RWPE2 (cell line): ENCODE data around the gene KIAA0930.

Source experiments
- ATAC-seq: fragments of 200-7000 bp; cut with Tn5 transposase; 3 replicates; pipeline ENCODE4 v1.9.1; 2021; ENCODE audit warnings: low read depth
- DNase-seq: peaks from one replicate; pipeline ENCODE4 v3.0.0-alpha.2; 2020; ENCODE audit warnings: low spot score
- H3K27ac ChIP-seq: fragments of 450-650 bp; 2 replicates; pipeline ENCODE4 v1.5.1; 2017; ENCODE audit warnings: mild to moderate bottlenecking; ENCODE audit not compliant: poor library complexity, severe bottlenecking
- H3K27me3 ChIP-seq: fragments of 250-450 bp; sonication (Bioruptor Pico); 2 replicates; pipeline ENCODE4 v1.5.1; 2021; ENCODE audit warnings: mild to moderate bottlenecking, moderate library complexity; ENCODE audit not compliant: insufficient read depth, poor library complexity, severe bottlenecking
- H3K36me3 ChIP-seq: fragments of 250-450 bp; sonication (Bioruptor Pico); 2 replicates; pipeline ENCODE4 v1.5.1; 2020; ENCODE audit warnings: low read depth, mild to moderate bottlenecking, moderate library complexity
- H3K4me1 ChIP-seq: fragments of 250-450 bp; sonication (Bioruptor Pico); 2 replicates; pipeline ENCODE4 v1.5.1; 2021; ENCODE audit warnings: mild to moderate bottlenecking, moderate library complexity; ENCODE audit not compliant: insufficient read depth, poor library complexity, severe bottlenecking
- H3K4me3 ChIP-seq: fragments of 250-450 bp; sonication (Bioruptor Pico); 2 replicates; pipeline ENCODE4 v1.5.1; 2021; ENCODE audit warnings: mild to moderate bottlenecking, moderate library complexity; ENCODE audit not compliant: severe bottlenecking
- H3K9me3 ChIP-seq: fragments of 250-450 bp; sonication (Bioruptor Pico); 2 replicates; pipeline ENCODE4 v1.5.1; 2021; ENCODE audit warnings: mild to moderate bottlenecking, moderate library complexity; ENCODE audit not compliant: severe bottlenecking
- TF ChIP-seq, protein P1 (sequence below): fragments of 450-650 bp; IDR thresholded peaks from one replicate; pipeline ENCODE4 v1.5.1; 2017; ENCODE audit warnings: mild to moderate bottlenecking, moderate library complexity; ENCODE audit not compliant: poor library complexity, severe bottlenecking

The KIAA0930 gene

DNA sequence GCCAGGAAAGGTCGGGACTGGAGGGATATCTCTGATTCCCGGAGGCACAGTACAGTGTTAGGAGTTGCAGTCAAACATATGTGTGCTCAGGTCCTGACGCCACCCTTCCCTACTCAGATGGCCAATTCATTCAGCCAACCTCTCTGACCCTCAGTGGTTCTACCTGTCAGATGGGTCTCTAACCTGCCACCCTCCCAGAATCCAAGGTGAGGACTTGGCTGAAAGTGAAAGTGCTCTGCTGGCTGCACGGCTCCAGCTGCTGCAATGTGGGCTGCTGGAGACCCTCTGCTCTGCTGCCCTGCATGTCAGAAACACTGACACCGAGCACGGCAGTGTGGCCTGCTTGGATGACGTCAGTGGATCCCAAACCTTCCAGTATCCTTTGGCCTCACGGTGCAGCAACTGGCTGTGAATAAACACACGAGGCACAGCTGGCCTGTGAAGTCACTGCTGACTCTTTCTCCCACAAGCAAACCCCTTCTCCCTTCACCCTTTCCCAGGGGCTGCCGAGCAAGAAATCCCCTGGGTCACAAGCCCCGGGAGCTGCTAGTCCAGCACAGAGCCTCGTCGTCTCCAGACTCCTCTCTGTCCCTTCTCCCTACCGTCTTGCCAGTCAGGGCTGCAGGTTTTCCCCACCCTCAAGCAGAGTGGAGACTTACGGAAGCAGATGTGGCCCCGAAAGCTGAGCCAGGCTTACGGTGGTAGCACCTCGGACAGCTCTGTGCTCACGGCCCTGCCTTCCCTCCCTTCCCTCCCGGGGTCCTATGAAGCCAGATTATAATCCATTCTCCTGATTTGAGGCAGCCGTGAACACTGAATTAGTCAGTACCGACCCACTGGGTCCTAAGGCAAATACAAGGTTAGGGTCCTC, 24.3 kb downstream of the KIAA0930 start:
- TF ChIP-seq, protein P1, sequence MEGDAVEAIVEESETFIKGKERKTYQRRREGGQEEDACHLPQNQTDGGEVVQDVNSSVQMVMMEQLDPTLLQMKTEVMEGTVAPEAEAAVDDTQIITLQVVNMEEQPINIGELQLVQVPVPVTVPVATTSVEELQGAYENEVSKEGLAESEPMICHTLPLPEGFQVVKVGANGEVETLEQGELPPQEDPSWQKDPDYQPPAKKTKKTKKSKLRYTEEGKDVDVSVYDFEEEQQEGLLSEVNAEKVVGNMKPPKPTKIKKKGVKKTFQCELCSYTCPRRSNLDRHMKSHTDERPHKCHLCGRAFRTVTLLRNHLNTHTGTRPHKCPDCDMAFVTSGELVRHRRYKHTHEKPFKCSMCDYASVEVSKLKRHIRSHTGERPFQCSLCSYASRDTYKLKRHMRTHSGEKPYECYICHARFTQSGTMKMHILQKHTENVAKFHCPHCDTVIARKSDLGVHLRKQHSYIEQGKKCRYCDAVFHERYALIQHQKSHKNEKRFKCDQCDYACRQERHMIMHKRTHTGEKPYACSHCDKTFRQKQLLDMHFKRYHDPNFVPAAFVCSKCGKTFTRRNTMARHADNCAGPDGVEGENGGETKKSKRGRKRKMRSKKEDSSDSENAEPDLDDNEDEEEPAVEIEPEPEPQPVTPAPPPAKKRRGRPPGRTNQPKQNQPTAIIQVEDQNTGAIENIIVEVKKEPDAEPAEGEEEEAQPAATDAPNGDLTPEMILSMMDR = no peak
- Histone ChIP-seq H3K36me3 (peaks cover 4% of the 10 kb centered on the region; the same call in 1 of the 2 replicates), H3K27me3 (no peaks in the 10 kb centered on the region), H3K9me3 (no peaks in the 10 kb centered on the region), H3K27ac (no peak overlapping the region), H3K4me3 (no peak overlapping the region), H3K4me1 (peaks cover 8% of the 10 kb centered on the region)
- DNase-seq = no peak
- ATAC-seq = no peak

DNA sequence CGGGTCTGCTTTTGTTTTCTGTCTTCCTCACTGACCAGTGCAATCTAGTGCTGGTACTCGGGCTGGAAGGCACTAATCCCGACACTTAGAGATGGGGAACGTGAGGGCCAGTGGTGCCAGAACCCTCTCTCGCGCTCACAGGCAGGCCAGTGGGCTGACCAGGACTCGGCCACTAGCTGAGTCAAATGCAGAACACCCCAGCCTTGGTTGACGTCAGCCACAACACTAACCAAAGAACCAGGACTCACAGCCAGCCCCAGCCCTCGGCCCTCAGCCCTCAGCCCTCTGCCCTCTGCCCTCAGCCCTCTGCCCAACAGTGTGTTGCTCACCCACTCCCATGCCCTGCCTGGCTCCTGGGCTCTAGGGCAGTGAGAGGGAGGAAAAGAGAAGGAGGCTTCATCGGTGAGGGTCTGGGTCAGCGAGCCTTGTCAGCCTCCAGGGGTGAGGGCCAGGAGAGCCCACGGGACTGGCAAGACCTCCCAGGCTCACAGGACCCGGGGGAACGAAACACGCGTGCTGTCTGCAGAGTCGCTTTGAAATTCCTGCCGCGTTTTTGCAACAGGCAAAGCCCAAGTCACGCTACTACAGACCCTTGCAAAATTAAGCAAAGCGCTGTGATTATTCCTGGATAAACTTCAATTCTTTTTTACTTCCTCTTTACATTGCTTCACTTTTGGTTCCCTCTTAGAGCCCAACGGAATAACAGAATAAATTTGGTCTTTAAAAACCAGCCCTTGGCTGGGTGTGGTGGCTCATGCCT, 27.5 kb downstream of the KIAA0930 start:
- peak; percentile 47 for DNase-seq
- peak overlapping the region; percentile 47 for H3K27ac ChIP-seq
- H3K9me3 ChIP-seq = no peaks in the 10 kb centered on the region
- H3K4me3 ChIP-seq = peak overlapping the region; percentile 10
- no peaks in the 10 kb centered on the region for H3K27me3 ChIP-seq
- peak; percentile 11 for ATAC-seq
- peaks cover 13% of the 10 kb centered on the region for H3K36me3 ChIP-seq
- peaks cover 8% of the 10 kb centered on the region for H3K4me1 ChIP-seq
- TF ChIP-seq, protein P1 = no peak

GRCh38 chr22:45212306-45212709, 28.4 kb downstream of the KIAA0930 start:
- peak overlapping the region; percentile 47 for H3K27ac ChIP-seq
- H3K4me3 ChIP-seq = peak overlapping the region; percentile 10
- TF ChIP-seq, protein P1 = no peak
- H3K9me3 ChIP-seq = no peaks in the 10 kb centered on the region
- peaks cover 8% of the 10 kb centered on the region for H3K4me1 ChIP-seq
- H3K27me3 ChIP-seq = no peaks in the 10 kb centered on the region
- ATAC-seq = peak; percentile 87
- H3K36me3 ChIP-seq = peaks cover 19% of the 10 kb centered on the region
- DNase-seq = peak; percentile 86

DNA sequence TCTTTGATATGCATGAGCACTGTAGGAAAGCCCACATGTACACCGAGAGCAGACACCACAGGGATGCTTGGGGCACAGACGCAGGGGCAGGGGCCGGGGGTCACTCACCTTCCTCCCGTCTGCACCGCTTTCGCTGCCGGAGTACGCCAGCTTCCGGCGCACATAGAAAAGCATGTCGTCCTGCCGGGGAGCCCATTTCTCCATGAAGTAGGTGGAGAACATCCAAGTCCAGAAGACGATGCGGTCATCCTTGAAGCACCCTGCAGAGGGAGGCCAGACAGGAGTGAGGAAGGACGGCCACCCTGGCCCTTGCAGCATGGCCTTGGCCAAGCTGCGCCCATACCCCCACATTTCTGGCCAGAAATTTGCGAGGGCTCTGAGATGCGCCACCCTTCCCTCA, 28.8 kb downstream of the KIAA0930 start:
- Histone ChIP-seq H3K36me3 (peaks cover 24% of the 10 kb centered on the region), H3K27ac (peak overlapping the region; percentile 47), H3K4me3 (no peak overlapping the region)

More for the DNA sequence above, 28.8 kb downstream of the KIAA0930 start:
- Histone ChIP-seq H3K27me3 (no peaks in the 10 kb centered on the region), H3K4me1 (peaks cover 8% of the 10 kb centered on the region), H3K9me3 (no peaks in the 10 kb centered on the region)
- TF ChIP-seq, protein P1 = no peak
- peak; percentile 29 for DNase-seq
- no peak for ATAC-seq
